Ishikawa (cell line): ENCODE measurements around the gene IER5.

Source experiments
- CEBPB ChIP-seq: IDR thresholded peaks from 2 replicates; pipeline ENCODE4 v1.6.1; 2012
- RAD21 ChIP-seq: IDR thresholded peaks from 2 replicates; pipeline ENCODE4 v1.6.1; 2012; ENCODE audit warnings: low read depth
- TAF1 ChIP-seq: IDR thresholded peaks from 2 replicates; pipeline ENCODE4 v1.6.1; 2012; ENCODE audit warnings: low read depth, mild to moderate bottlenecking
- TEAD4 ChIP-seq: IDR thresholded peaks from 2 replicates; pipeline ENCODE4 v1.6.1; 2012
- YY1 ChIP-seq: IDR thresholded peaks from 2 replicates; pipeline ENCODE4 v1.6.1; 2012; ENCODE audit warnings: low read depth
- TF ChIP-seq, protein P1 (sequence below): IDR thresholded peaks from 2 replicates; pipeline ENCODE4 v1.6.1; 2012; ENCODE audit warnings: low read depth, mild to moderate bottlenecking
- TF ChIP-seq, protein P2 (sequence below): IDR thresholded peaks from 2 replicates; pipeline ENCODE4 v1.6.1; 2012

DNA sequence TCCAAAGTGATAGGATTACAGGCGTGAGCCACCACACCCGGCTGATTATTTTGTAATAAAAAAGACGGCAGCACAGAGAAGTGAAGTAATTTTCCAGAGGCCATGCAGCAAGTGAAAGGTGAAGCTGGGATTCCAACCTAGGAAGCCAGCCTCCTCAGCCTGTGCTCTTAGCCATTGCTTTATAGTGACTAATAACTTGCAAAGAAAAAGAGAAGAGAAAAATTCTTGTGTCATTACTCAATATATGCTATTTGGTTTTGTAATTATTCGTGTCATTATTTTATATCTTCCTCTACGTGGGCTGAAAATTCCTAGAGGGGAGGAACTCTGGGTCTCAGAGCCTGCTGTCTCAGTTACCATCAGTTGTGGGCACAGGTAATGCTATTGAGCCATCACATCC is 1.6 kb upstream of the IER5 start:
- TF ChIP-seq CEBPB (no peak), TAF1 (no peak), TEAD4 (no peak), RAD21 (no peak), YY1 (no peak)
- TF ChIP-seq, protein P1, sequence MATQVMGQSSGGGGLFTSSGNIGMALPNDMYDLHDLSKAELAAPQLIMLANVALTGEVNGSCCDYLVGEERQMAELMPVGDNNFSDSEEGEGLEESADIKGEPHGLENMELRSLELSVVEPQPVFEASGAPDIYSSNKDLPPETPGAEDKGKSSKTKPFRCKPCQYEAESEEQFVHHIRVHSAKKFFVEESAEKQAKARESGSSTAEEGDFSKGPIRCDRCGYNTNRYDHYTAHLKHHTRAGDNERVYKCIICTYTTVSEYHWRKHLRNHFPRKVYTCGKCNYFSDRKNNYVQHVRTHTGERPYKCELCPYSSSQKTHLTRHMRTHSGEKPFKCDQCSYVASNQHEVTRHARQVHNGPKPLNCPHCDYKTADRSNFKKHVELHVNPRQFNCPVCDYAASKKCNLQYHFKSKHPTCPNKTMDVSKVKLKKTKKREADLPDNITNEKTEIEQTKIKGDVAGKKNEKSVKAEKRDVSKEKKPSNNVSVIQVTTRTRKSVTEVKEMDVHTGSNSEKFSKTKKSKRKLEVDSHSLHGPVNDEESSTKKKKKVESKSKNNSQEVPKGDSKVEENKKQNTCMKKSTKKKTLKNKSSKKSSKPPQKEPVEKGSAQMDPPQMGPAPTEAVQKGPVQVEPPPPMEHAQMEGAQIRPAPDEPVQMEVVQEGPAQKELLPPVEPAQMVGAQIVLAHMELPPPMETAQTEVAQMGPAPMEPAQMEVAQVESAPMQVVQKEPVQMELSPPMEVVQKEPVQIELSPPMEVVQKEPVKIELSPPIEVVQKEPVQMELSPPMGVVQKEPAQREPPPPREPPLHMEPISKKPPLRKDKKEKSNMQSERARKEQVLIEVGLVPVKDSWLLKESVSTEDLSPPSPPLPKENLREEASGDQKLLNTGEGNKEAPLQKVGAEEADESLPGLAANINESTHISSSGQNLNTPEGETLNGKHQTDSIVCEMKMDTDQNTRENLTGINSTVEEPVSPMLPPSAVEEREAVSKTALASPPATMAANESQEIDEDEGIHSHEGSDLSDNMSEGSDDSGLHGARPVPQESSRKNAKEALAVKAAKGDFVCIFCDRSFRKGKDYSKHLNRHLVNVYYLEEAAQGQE, result no peak
- TF ChIP-seq, protein P2, sequence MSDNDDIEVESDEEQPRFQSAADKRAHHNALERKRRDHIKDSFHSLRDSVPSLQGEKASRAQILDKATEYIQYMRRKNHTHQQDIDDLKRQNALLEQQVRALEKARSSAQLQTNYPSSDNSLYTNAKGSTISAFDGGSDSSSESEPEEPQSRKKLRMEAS, result no peak
